DMS53 (cell line): ENCODE data around the gene CPEB2.
"Not testable (repeated sequence)": the region's sequence is repeated elsewhere in the genome, so short reads cannot be mapped to it uniquely, and the experiment has no call there.

Source experiments
- DNase-seq: peaks from one replicate; lab custom pipeline; 2025; lab: John Stamatoyannopoulos, UW

CPEB2 gene

GRCh38 chr4:15054541-15054940 is 52.3 kb downstream of the CPEB2 start:
- DNase-seq = no peak

- DNase-seq = no peak
Observed at GRCh38 chr4:15060213-15060612, 57.9 kb downstream of the CPEB2 start.

DNA sequence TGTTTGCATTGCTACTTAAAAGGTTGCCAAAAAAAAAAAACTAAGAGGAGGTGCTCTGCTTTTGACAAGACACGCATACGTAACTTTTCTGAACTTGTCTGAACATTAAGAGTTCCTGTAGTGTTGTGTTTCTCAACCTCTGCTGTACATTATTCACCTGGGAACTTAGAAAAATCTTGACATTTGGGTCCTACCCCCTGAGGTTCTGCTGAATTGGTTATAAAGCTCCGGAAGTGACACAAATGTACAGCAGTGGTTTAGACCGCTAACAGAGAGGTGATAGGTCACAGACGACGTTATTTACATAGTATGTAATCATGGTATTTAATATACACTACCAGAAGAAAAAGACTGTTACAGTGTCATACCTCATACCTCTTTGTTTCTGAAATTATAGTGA is 61.1 kb downstream of the CPEB2 start:
- DNase-seq = no peak

GRCh38 chr4:15065516-15065915 is 63.2 kb downstream of the CPEB2 start:
- no peak for DNase-seq

GRCh38 chr4:15066140-15066539 is 63.9 kb downstream of the CPEB2 start:
- no peak for DNase-seq

DNA sequence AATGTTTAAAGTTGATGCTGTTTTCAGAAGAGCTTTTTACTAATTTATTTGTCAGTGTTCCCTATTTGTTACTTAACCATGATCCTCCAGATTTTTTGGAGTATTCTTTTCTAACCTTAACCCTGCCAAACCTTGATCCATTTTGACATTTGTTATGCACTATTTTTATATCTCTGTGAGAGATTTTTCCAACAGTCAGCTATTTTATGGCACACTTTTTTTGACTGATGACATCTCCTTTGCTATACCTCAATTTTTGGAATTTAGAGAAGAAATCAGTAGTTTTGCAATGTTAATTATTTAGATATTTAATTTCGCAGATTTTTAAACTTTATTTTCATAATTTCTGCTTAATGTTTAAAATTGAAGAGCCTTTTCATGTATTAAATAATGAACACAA is 66.0 kb downstream of the CPEB2 start:
- no peak for DNase-seq

DNA sequence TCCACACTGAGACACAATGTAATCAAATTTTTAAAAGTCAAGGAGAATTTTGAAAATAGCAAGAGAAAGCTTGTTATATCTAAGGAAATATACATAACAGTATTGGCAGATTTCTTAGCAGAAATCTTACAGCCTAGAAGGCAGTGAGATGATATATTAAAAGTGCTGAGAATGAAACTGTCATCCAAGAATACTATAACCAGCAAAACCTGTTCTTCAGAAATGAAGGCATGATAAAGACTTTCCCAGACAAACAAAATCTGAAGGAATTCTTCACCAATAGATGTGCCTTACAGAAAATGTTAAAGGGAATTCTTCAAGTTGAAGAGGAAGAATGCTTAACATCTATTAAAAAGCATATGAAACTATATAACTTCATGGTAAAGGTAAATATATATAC is 73.6 kb downstream of the CPEB2 start:
- peak; percentile 23 for DNase-seq

- no peak for DNase-seq
Observed at GRCh38 chr4:15077969-15078368, 75.7 kb downstream of the CPEB2 start.

DNA sequence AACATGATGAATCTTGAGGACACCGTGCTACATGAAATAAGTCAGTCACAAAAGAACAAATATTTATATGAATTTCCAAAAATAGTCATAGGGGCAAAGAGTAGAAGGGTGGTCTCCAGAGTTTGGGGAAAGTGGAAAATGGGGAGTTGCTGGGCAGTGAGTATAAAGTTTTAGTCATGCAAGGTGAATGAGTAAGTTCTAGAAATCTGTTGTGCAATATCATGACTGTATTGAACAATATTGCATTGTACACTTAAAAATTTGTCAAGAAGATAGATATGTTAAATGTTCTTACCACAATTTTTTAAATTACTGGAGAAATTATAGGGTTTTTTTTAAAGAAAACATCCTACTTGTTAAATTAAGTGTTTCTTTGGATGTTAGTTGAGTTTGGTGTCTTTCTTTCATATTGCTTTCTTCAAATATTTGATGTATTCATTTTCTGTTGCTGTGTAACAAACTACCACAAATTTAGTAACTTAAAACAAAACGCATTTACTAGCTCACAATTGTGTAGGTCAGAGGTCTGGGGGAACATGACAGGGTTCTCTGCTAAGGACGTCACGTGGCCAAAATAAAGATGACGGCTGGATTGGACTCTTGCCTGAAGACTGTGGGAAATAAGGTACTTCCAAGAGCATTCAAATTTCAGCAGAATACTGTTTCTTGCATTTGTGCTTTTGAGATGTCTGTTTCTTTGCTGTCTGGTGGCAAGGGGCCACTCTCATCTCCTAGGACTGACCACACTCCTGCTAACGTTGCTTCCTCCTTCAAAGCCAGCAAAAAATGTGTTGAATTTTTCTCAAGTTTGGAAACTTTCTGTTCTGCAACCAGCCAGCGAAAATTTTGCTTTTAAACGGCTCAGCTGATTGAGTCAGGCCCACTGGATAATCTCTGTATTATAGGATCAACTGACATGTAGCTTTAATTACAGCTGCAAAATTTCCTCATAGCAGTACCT is 76.7 kb downstream of the CPEB2 start:
- DNase-seq = no peak

DNA sequence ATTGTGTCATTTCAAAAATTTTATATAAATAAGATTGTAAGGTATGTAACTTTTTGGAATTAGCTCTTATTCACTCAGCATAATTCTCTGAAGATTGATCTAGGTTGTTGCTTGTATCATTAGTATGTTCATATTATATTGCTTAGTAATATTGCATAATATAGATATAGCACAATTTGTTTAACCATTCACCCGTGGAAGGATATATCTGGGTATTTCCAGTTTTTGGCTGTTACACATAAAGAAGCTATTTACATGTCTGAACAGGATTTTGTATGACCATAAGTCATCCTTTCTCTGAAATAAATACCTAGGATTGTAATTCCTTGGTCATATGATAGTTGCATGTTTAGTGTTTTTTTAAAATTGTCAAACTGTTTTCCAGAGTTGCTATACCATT is 82.5 kb downstream of the CPEB2 start:
- no peak for DNase-seq

DNA sequence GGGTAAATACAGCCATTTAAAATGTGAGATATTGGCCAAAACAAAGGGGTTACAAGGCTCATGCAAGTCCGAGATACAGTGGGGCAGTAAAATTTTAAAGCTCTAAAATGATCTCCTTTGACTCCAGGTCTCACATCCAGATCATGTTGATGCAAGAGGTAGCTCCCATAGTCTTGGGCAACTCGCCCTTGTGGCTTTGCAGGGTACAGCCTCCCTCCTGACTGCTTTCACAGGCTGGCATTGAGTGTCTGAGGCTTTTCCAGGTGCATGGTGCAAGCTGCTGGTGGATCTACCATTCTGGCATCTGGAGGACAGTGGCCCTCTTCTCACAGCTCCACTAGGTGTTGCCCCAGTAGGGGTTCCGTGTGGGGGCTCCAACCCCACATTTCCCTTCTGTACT is 83.5 kb downstream of the CPEB2 start:
- DNase-seq = not testable (repeated sequence)

GRCh38 chr4:15086259-15086658 is 84.0 kb downstream of the CPEB2 start:
- not testable (repeated sequence) for DNase-seq

DNA sequence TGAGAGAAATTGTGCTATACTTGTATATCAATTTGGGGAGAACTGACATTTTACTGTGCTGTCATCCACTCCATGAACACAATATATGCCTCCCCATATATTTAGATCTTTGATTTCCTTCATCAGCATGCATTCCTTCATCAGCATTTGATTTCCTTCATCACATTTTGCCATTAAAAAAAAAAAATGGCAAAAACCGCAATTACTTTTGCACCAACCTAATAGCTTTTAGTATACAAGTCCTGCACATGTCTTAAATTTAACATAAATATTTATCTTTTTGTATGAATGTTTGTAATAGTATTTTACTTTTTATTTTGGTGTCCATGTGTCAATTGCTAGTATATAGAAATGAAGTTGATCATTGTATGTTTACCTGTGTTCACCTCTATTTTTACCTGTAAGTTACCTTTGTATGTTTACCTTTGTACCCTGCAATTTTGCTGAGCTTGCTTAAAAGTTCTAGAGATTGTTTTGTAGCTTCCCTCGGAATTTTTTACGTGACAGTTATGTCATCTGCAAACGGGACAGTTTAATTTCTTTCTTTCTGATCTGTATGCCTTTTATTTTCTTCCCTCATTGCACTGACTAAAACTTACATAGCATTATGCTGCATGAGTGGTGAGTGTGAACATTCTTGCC is 86.2 kb downstream of the CPEB2 start:
- DNase-seq = no peak

DNA sequence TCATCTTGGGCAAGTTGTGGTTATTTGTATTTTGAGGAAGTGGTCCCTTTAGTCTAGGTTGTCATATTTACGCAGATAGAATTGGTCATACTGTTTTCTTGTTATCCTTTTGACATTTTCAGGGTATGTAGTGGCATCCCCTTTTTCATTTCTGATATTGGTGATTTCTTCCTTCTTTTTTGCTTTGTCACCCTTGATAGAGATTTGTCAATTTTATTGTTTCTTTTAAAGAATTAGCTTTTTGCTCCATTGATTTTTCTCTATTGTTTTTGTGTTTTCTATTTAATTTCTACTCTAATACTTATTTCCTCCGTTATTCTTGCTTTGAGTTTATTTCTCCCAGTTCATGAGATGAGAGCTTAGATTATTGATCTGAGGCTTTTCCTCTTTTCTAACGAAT is 87.7 kb downstream of the CPEB2 start:
- DNase-seq = no peak

DNA sequence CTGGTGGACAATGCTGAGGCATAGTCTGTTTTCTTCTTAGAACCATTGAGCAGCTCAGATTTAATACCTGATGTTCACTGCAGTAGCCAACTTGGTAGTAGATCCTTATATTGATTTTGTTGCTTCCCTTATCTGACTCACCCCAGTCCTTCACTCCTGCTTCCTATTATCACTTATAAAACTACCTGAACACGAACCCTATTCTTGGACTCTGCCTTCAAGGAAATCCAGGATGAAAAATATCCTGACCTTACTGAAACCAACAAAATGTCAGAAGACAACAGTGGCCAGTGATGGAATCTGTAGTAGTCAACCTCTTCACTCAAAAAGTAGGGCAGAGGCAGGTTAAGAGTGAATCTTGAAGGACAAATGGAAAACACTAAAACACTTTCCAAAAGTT is 98.1 kb downstream of the CPEB2 start:
- DNase-seq = no peak

DNA sequence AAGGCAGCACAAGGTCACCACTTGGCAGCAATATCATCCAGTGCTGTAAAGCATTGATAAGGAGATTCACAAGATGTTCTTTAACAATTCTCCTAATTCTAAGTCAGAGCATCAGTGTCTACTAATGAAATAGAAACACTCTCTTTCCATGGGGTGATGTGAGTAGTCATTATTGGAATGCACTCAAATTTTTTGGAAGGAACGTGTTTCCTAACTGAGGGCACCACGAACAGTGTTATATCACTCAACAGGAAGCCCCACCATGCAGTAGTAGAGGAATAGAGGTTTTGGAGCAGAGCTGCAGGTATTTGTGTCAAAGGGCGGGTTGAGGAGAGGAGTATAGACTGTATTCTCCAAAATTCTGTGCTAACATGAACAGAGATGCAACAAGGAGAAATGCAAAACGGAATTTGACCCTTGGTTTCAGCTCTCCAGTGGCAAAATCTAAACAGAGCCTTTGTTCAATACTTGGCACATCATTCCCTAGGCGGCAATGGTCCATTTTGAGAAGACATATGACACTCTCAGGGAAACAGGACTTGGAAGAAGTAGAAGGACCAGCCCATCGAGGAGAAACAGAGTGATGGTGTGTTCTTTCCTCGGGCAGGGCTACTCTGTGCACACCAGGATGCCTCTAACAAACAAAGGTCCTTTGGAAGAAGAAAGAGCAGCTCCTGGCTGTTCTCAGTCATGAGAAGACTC is 98.9 kb downstream of the CPEB2 start:
- no peak for DNase-seq

DNA sequence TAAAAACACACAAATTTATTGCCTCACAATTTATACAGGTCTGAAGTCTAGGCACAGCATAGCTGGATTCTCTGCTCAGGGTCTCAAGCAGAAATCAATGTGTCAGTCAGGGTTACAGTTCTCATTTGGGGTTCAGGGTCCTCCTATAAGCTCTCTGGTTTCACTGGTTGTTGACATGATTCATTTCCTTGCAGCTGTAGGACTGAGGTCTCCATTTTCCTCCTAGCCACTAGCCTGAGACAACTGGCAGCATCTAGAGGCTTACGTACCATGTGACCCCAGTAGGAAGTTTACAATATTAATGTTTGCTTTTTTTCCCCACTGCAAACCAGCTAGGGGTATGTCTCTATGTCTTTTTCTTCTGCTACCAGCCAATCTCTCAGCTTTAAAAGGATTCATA is 102.5 kb downstream of the CPEB2 start:
- DNase-seq = peak; percentile 21

GRCh38 chr4:15106399-15106798 is 104.1 kb downstream of the CPEB2 start:
- DNase-seq = peak; percentile 41

DNA sequence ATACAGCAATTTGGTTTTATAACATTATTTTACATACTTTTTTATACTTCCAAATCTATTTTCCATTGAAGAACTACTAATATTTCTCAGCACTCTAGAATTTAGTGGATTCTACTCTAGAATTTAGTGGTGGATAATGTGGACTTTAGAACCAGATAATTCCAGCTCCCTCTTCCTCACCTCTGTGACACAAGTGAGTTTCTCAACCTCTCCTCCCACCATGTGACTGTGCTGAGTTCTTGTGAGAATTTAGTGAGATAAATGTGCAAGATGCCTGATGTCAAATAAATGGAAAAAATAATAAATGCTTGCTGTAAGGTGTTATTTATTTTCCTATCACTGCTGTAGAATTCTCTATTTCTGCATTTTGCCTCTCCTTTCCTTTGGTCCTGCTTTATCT is 107.3 kb downstream of the CPEB2 start:
- DNase-seq = no peak

DNA sequence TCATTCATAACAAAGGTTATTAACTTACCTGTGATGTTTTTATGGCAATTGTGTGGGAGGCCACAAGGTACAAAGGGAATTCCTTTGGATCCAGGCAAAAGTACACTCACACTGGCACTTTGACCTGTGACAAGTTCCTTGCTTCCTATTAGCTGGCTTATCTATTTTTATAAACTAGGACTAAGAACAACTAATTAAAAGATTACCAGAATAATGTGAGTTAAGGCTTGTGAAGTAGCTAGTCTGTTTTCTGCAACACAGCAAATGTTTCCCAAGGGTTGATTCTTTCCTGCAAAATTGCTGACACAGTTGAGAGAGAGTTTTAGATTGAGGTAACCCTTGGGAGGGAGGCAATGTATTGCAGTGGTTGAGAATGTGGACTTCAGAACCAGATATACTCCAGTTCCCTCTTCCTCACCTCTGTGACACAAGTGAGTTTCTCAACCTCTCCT is 107.9 kb downstream of the CPEB2 start:
- no peak for DNase-seq

DNA sequence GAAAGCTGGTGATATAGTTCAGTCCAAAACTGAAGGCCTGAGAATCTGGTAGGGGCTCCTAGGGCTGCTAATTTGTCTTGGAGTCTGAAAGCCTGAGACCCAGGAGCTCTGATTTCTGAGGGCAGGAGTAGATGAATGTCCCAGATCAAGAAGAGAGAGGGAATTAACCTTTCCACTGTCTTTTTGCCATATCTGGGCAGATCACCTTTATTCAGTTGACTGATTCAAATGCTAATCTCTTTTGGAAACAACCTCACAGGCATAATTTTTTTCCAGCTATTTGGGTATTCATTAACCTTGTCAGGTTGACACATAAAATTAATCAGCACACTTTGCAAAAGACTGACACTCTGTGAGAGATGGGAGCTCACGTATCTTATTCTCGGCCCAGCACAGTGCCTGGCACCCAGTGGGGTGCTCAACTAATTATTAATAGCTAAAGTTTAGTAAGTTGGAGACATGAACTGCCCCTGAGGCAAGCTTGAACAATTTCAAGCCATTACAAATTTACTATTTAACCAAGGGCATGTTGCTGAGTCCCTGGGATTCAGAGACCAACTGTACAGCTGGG is 114.3 kb downstream of the CPEB2 start:
- no peak for DNase-seq

- peak; percentile 12 for DNase-seq
Observed at GRCh38 chr4:15117270-15117946, 115.1 kb downstream of the CPEB2 start.
